H9 (cell line): ENCODE measurements around the gene CAMTA1. TPM values are rescaled to one million over a fixed set of nuclear protein-coding genes. Genes with fewer than 3 reads are reported as not detected.

ENCODE experiments used
- DNase-seq: peaks from one replicate; pipeline ENCODE4 v3.0.0-alpha.2; 2017
- H2AFZ ChIP-seq: one replicate; pipeline ENCODE4 v1.6.1; 2013; ENCODE audit warnings: mild to moderate bottlenecking, low read length, control low read depth, moderate library complexity
- H2AK5ac ChIP-seq: 2 replicates; pipeline ENCODE4 v1.6.1; 2013; ENCODE audit warnings: low read length, control low read depth, mixed read lengths; ENCODE audit not compliant: insufficient read length
- H2BK120ac ChIP-seq: one replicate; pipeline ENCODE4 v1.6.1; 2013; ENCODE audit warnings: low read depth, mild to moderate bottlenecking, low read length, control low read depth, inconsistent platforms; ENCODE audit not compliant: poor library complexity, severe bottlenecking
- H2BK12ac ChIP-seq: 2 replicates; pipeline ENCODE4 v1.6.1; 2013; ENCODE audit warnings: low read length, control low read depth, mixed read lengths, low read depth; ENCODE audit not compliant: insufficient read length
- H2BK15ac ChIP-seq: 2 replicates; pipeline ENCODE4 v1.6.1; 2013; ENCODE audit warnings: low read depth, low read length, control low read depth
- H2BK20ac ChIP-seq: one replicate; pipeline ENCODE4 v1.6.1; 2013; ENCODE audit warnings: low read depth, mild to moderate bottlenecking, low read length, control low read depth, inconsistent platforms; ENCODE audit not compliant: poor library complexity, severe bottlenecking
- H2BK5ac ChIP-seq: 2 replicates; pipeline ENCODE4 v1.6.1; 2013; ENCODE audit warnings: low read length, control low read depth, mixed read lengths; ENCODE audit not compliant: insufficient read length
- H3K14ac ChIP-seq: 2 replicates; pipeline ENCODE4 v1.6.1; 2013; ENCODE audit warnings: low read length, control low read depth; ENCODE audit not compliant: insufficient read depth
- H3K18ac ChIP-seq: 2 replicates; pipeline ENCODE4 v1.6.1; 2013; ENCODE audit warnings: low read depth, mild to moderate bottlenecking, mixed read lengths, low read length, control low read depth; ENCODE audit not compliant: insufficient read length
- H3K23ac ChIP-seq: 2 replicates; pipeline ENCODE4 v1.6.1; 2013; ENCODE audit warnings: low read length, control low read depth, mixed read lengths, low read depth; ENCODE audit not compliant: insufficient read length
- H3K23me2 ChIP-seq: 2 replicates; pipeline ENCODE4 v1.6.1; 2013; ENCODE audit warnings: low read depth, mild to moderate bottlenecking, mixed read lengths, low read length, control low read depth; ENCODE audit not compliant: insufficient read length, poor library complexity, severe bottlenecking
- H3K27ac ChIP-seq: 2 replicates; pipeline ENCODE4 v1.5.1; 2013; ENCODE audit warnings: low read length, control low read depth, mixed read lengths, low read depth; ENCODE audit not compliant: insufficient read length
- H3K27me3 ChIP-seq: 2 replicates; pipeline ENCODE4 v1.6.1; 2013; ENCODE audit warnings: low read length, control low read depth, inconsistent platforms; ENCODE audit not compliant: insufficient read depth
- H3K4ac ChIP-seq: 2 replicates; pipeline ENCODE4 v1.6.1; 2013; ENCODE audit warnings: low read depth, mild to moderate bottlenecking, control low read depth, inconsistent platforms, low read length, moderate library complexity
- H3K4me1 ChIP-seq: 2 replicates; pipeline ENCODE4 v1.6.1; 2013; ENCODE audit warnings: low read length, control low read depth, inconsistent platforms; ENCODE audit not compliant: insufficient read depth
- H3K4me2 ChIP-seq: 2 replicates; pipeline ENCODE4 v1.6.1; 2013; ENCODE audit warnings: low read length, control low read depth, mixed read lengths; ENCODE audit not compliant: insufficient read length, insufficient read depth
- H3K56ac ChIP-seq: 2 replicates; pipeline ENCODE4 v1.6.1; 2013; ENCODE audit warnings: low read depth, mild to moderate bottlenecking, mixed read lengths, low read length, control low read depth; ENCODE audit not compliant: insufficient read length
- H3K79me1 ChIP-seq: 2 replicates; pipeline ENCODE4 v1.6.1; 2013; ENCODE audit warnings: low read depth, mild to moderate bottlenecking, moderate library complexity, low read length, control low read depth, inconsistent platforms; ENCODE audit not compliant: insufficient read depth, poor library complexity, severe bottlenecking
- H3K79me2 ChIP-seq: 2 replicates; pipeline ENCODE4 v1.6.1; 2013; ENCODE audit warnings: low read length, control low read depth, inconsistent platforms; ENCODE audit not compliant: insufficient read depth
- H3K9ac ChIP-seq: 2 replicates; pipeline ENCODE4 v1.6.1; 2013; ENCODE audit warnings: low read length, control low read depth, mixed read lengths; ENCODE audit not compliant: insufficient read length; ENCODE audit errors: extremely low read depth
- H3K9me3 ChIP-seq: one replicate; pipeline ENCODE4 v1.6.1; 2013; ENCODE audit warnings: low read depth, low read length, inconsistent platforms; ENCODE audit not compliant: control insufficient read depth
- H3T11ph ChIP-seq: one replicate; pipeline ENCODE4 v1.6.1; 2013; ENCODE audit warnings: mild to moderate bottlenecking, low read length, control low read depth, inconsistent platforms
- H4K20me1 ChIP-seq: one replicate; pipeline ENCODE4 v1.6.1; 2013; ENCODE audit not compliant: control insufficient read depth, insufficient read length, insufficient read depth
- H4K5ac ChIP-seq: 2 replicates; pipeline ENCODE4 v1.6.1; 2013; ENCODE audit warnings: low read depth, mild to moderate bottlenecking, mixed read lengths, low read length, control low read depth; ENCODE audit not compliant: insufficient read length
- H4K8ac ChIP-seq: replicated peaks from 2 replicates; pipeline ENCODE4 v1.6.1; 2013; ENCODE audit warnings: low read length, control low read depth, mixed read lengths, low read depth; ENCODE audit not compliant: insufficient read length
- H4K91ac ChIP-seq: 2 replicates; pipeline ENCODE4 v1.6.1; 2013; ENCODE audit warnings: low read depth, mild to moderate bottlenecking, moderate library complexity, mixed read lengths, low read length, control low read depth; ENCODE audit not compliant: insufficient read length
- H3K27ac Mint-ChIP-seq, 3 experiments: 2 replicates in 2 of 3; 3 replicates in 1 of 3; pipeline ENCODE4 v1.8.0; 2020 to 2021; ENCODE audit warnings: mixed read lengths in 3 of 3, mild to moderate bottlenecking in 1 of 3, moderate library complexity in 1 of 3
- H3K27me3 Mint-ChIP-seq: 2 replicates; pipeline ENCODE4 v1.8.0; 2021; ENCODE audit warnings: low read depth, mild to moderate bottlenecking, moderate library complexity, mixed read lengths
- H3K36me3 Mint-ChIP-seq, 3 experiments: 2 replicates in 2 of 3; 3 replicates in 1 of 3; pipeline ENCODE4 v1.8.0; 2020 to 2021; ENCODE audit warnings: low read depth in 3 of 3, mixed read lengths in 3 of 3; ENCODE audit not compliant: insufficient read depth in 1 of 3
- H3K4me1 Mint-ChIP-seq, 2 experiments: 2 replicates each; pipeline ENCODE4 v1.8.0; 2020; ENCODE audit warnings: mixed read lengths in 2 of 2
- H3K4me3 Mint-ChIP-seq, 2 experiments: 2 replicates in 1 of 2; 3 replicates in 1 of 2; pipeline ENCODE4 v1.8.0; 2020 to 2021; ENCODE audit warnings: mild to moderate bottlenecking in 2 of 2, mixed read lengths in 2 of 2, moderate library complexity in 1 of 2
- H3K9me3 Mint-ChIP-seq, 2 experiments: 2 replicates in 1 of 2; 3 replicates in 1 of 2; pipeline ENCODE4 v1.8.0; 2020; ENCODE audit warnings: mild to moderate bottlenecking in 2 of 2, mixed read lengths in 2 of 2, moderate library complexity in 1 of 2
- WGBS: extraction: QIAGEN DNeasy Blood & Tissue Kit; methylation state at CpG from one replicate; pipeline ENCODE4 v1.1.7; 2013; ENCODE audit warnings: missing lambda C conversion rate, low lambda C conversion rate, mixed read lengths; ENCODE audit not compliant: insufficient read length; ENCODE audit errors: extremely low coverage; 5-methylcytosine and 5-hydroxymethylcytosine counted together
- total RNA-seq: library from RNA; stranded (reverse); gene quantifications from 2 replicates; pipeline ENCODE4 v1.2.1, GENCODE V29; 2021
- TF ChIP-seq, protein P1 (sequence below): fragments of 200-600 bp; sonication (generic); conservative IDR thresholded peaks from 3 replicates; pipeline ENCODE4 v1.8.0; 2021; ENCODE audit warnings: antibody characterized with exemption, mild to moderate bottlenecking

Gene CAMTA1
- total RNA-seq, 1 experiment from 2014 or later: 115 TPM

GRCh38 chr1:7229186-7229585, 443.9 kb downstream of the CAMTA1 start:
- H2BK15ac ChIP-seq: no peak overlapping the region
- no peak overlapping the region for H3K27ac ChIP-seq
- TF ChIP-seq, protein P1, sequence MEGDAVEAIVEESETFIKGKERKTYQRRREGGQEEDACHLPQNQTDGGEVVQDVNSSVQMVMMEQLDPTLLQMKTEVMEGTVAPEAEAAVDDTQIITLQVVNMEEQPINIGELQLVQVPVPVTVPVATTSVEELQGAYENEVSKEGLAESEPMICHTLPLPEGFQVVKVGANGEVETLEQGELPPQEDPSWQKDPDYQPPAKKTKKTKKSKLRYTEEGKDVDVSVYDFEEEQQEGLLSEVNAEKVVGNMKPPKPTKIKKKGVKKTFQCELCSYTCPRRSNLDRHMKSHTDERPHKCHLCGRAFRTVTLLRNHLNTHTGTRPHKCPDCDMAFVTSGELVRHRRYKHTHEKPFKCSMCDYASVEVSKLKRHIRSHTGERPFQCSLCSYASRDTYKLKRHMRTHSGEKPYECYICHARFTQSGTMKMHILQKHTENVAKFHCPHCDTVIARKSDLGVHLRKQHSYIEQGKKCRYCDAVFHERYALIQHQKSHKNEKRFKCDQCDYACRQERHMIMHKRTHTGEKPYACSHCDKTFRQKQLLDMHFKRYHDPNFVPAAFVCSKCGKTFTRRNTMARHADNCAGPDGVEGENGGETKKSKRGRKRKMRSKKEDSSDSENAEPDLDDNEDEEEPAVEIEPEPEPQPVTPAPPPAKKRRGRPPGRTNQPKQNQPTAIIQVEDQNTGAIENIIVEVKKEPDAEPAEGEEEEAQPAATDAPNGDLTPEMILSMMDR: no peak
- H3K27ac Mint-ChIP-seq: no peak overlapping the region; a peak in 1 of 7 replicates
- H3K4me3 Mint-ChIP-seq: no peak overlapping the region
- H3K79me2 ChIP-seq: no peaks in the 10 kb centered on the region
- no peaks in the 10 kb centered on the region for H3K27me3 ChIP-seq
- H2AFZ ChIP-seq: no peak overlapping the region
- no peak overlapping the region for H2AK5ac ChIP-seq
- no peak overlapping the region for H3K9ac ChIP-seq
- no peak overlapping the region for H2BK5ac ChIP-seq
- no peak overlapping the region for H3K56ac ChIP-seq
- no peak overlapping the region for H4K5ac ChIP-seq
- peaks cover 0 to 11% of the 10 kb centered on the region in 2 experiments; a peak in 1 of 4 replicates for H3K4me1 Mint-ChIP-seq
- H3T11ph ChIP-seq: no peak overlapping the region
- no peaks in the 10 kb centered on the region for H3K9me3 ChIP-seq
- H3K4me2 ChIP-seq: no peak overlapping the region
- no CpG with 5 or more reads among the region's 4 CpGs for WGBS
- H3K23ac ChIP-seq: no peak overlapping the region
- no peaks in the 10 kb centered on the region; a peak in 1 of 7 replicates for H3K36me3 Mint-ChIP-seq
- H4K20me1 ChIP-seq: no peaks in the 10 kb centered on the region
- H3K14ac ChIP-seq: no peak overlapping the region
- no peak overlapping the region for H2BK20ac ChIP-seq
- no peak overlapping the region for H4K91ac ChIP-seq
- no peak overlapping the region for H4K8ac ChIP-seq
- H3K23me2 ChIP-seq: no peaks in the 10 kb centered on the region
- H3K4ac ChIP-seq: no peak overlapping the region
- H2BK120ac ChIP-seq: no peak overlapping the region
- no peak overlapping the region for H3K18ac ChIP-seq
- no peaks in the 10 kb centered on the region for H3K79me1 ChIP-seq
- no peak overlapping the region for H2BK12ac ChIP-seq
- no peaks in the 10 kb centered on the region for H3K9me3 Mint-ChIP-seq
- no peak for DNase-seq
- no peaks in the 10 kb centered on the region for H3K4me1 ChIP-seq
- H3K27me3 Mint-ChIP-seq: no peaks in the 10 kb centered on the region
